HEK293 (cell line): ENCODE measurements around the gene PLAC1.

Source experiments
- CTCF ChIP-seq: fragments of 450-650 bp; formaldehyde crosslinking; IDR thresholded peaks from 2 replicates; pipeline ENCODE4 v1.5.1; 2016; ENCODE audit warnings: missing biosample characterization, missing genetic modification characterization
- PBX3 ChIP-seq: sonication (generic); formaldehyde crosslinking; IDR thresholded peaks from 2 replicates; pipeline ENCODE4 v1.8.1; 2022; ENCODE audit warnings: mild to moderate bottlenecking, moderate library complexity, missing genetic modification reagents
- REST ChIP-seq: fragments of 450-650 bp; formaldehyde crosslinking; IDR thresholded peaks from 2 replicates; pipeline ENCODE4 v1.5.1; 2016; ENCODE audit warnings: missing biosample characterization, missing genetic modification characterization
- WT1 ChIP-seq: fragments of 450-650 bp; formaldehyde crosslinking; IDR thresholded peaks from 2 replicates; pipeline ENCODE4 v1.5.1; 2016; ENCODE audit warnings: missing biosample characterization, missing genetic modification characterization
- ZBTB20 ChIP-seq: fragments of 450-650 bp; formaldehyde crosslinking; IDR thresholded peaks from 2 replicates; pipeline ENCODE4 v1.5.1; 2016; ENCODE audit warnings: missing biosample characterization, missing genetic modification characterization
- ZBTB44 ChIP-seq: fragments of 450-650 bp; IDR thresholded peaks from 2 replicates; pipeline ENCODE4 v1.5.1; 2018; ENCODE audit warnings: missing biosample characterization, mild to moderate bottlenecking, missing genetic modification characterization
- ZFP41 ChIP-seq: fragments of 450-650 bp; formaldehyde crosslinking; IDR thresholded peaks from 2 replicates; pipeline ENCODE4 v1.5.1; 2016; ENCODE audit warnings: missing biosample characterization, missing genetic modification characterization, borderline replicate concordance
- ZNF121 ChIP-seq: fragments of 450-650 bp; formaldehyde crosslinking; IDR thresholded peaks from 2 replicates; pipeline ENCODE4 v1.5.1; 2016; ENCODE audit warnings: missing biosample characterization, missing genetic modification characterization
- ZNF658 ChIP-seq: fragments of 450-650 bp; formaldehyde crosslinking; IDR thresholded peaks from 2 replicates; pipeline ENCODE4; 2016; ENCODE audit warnings: missing biosample characterization, missing genetic modification characterization
- ZNF664 ChIP-seq: fragments of 450-650 bp; formaldehyde crosslinking; IDR thresholded peaks from 2 replicates; pipeline ENCODE4 v1.5.1; 2016; ENCODE audit warnings: missing biosample characterization, missing genetic modification characterization
- TF ChIP-seq, protein P1 (sequence below): fragments of 450-650 bp; formaldehyde crosslinking; IDR thresholded peaks from 2 replicates; pipeline ENCODE4 v1.5.1; 2016; ENCODE audit warnings: missing biosample characterization, missing genetic modification characterization
- TF ChIP-seq, protein P2 (sequence below): fragments of 450-650 bp; formaldehyde crosslinking; IDR thresholded peaks from 2 replicates; pipeline ENCODE4 v1.5.1; 2016; ENCODE audit warnings: missing biosample characterization, missing genetic modification characterization
- TF ChIP-seq, protein P3 (sequence below): fragments of 450-650 bp; formaldehyde crosslinking; IDR thresholded peaks from 2 replicates; pipeline ENCODE4 v1.5.1; 2016; ENCODE audit warnings: missing biosample characterization, missing genetic modification characterization

DNA sequence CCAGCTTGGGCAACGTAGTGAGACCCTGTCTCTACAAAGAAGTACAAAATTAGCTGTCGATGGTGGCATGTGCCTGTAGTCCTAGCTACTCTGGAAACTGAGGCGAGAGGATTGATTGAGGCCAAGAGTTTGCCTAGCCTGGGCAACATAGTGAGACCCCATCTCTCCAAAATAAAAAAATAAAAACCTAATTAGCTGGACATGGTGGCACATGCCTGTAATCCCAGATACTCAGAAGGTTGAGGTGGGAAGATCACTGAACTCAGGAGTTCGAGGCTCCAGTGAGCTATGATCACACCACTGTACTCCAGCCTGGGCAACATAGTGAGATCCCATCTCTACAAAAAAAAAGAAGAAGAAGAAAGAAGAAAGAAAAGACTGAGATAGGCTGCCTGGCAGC is 17.4 kb downstream of the PLAC1 start:
- no peak for TF ChIP-seq ZBTB20 (tag by site-specific recombination)
- no peak for TF ChIP-seq WT1 (tag by site-specific recombination)
- TF ChIP-seq CTCF (tag by site-specific recombination) = no peak
- TF ChIP-seq, protein P1, sequence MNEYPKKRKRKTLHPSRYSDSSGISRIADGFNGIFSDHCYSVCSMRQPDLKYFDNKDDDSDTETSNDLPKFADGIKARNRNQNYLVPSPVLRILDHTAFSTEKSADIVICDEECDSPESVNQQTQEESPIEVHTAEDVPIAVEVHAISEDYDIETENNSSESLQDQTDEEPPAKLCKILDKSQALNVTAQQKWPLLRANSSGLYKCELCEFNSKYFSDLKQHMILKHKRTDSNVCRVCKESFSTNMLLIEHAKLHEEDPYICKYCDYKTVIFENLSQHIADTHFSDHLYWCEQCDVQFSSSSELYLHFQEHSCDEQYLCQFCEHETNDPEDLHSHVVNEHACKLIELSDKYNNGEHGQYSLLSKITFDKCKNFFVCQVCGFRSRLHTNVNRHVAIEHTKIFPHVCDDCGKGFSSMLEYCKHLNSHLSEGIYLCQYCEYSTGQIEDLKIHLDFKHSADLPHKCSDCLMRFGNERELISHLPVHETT = no peak
- TF ChIP-seq PBX3 = no peak
- TF ChIP-seq ZNF658 = no peak
- no peak for TF ChIP-seq REST (tag by site-specific recombination)
- TF ChIP-seq ZBTB44 (tag by site-specific recombination) = no peak
- no peak for TF ChIP-seq ZFP41 (tag by site-specific recombination)
- TF ChIP-seq, protein P2, sequence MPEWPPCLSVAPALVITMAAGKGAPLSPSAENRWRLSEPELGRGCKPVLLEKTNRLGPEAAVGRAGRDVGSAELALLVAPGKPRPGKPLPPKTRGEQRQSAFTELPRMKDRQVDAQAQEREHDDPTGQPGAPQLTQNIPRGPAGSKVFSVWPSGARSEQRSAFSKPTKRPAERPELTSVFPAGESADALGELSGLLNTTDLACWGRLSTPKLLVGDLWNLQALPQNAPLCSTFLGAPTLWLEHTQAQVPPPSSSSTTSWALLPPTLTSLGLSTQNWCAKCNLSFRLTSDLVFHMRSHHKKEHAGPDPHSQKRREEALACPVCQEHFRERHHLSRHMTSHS (tag by site-specific recombination) = no peak
- TF ChIP-seq, protein P3, sequence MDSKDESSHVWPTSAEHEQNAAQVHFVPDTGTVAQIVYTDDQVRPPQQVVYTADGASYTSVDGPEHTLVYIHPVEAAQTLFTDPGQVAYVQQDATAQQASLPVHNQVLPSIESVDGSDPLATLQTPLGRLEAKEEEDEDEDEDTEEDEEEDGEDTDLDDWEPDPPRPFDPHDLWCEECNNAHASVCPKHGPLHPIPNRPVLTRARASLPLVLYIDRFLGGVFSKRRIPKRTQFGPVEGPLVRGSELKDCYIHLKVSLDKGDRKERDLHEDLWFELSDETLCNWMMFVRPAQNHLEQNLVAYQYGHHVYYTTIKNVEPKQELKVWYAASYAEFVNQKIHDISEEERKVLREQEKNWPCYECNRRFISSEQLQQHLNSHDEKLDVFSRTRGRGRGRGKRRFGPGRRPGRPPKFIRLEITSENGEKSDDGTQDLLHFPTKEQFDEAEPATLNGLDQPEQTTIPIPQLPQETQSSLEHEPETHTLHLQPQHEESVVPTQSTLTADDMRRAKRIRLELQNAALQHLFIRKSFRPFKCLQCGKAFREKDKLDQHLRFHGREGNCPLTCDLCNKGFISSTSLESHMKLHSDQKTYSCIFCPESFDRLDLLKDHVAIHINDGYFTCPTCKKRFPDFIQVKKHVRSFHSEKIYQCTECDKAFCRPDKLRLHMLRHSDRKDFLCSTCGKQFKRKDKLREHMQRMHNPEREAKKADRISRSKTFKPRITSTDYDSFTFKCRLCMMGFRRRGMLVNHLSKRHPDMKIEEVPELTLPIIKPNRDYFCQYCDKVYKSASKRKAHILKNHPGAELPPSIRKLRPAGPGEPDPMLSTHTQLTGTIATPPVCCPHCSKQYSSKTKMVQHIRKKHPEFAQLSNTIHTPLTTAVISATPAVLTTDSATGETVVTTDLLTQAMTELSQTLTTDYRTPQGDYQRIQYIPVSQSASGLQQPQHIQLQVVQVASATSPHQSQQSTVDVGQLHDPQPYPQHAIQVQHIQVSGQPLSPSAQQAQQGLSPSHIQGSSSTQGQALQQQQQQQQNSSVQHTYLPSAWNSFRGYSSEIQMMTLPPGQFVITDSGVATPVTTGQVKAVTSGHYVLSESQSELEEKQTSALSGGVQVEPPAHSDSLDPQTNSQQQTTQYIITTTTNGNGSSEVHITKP (tag by site-specific recombination) = no peak
- TF ChIP-seq ZNF121 (tag by site-specific recombination) = peak; percentile 82
- TF ChIP-seq ZNF664 (tag by site-specific recombination) = no peak
